B cell (primary cell): ENCODE measurements around the gene ALDH9A1. TPM values are rescaled to one million over a fixed set of nuclear protein-coding genes. Genes with fewer than 3 reads are reported as not detected.

Source experiments
- ATAC-seq: fragments of 200-7000 bp; cut with Tn5 transposase; one replicate; pipeline ENCODE4 v1.10.0; 2021; ENCODE audit warnings: low read depth, mild to moderate bottlenecking, moderate number of reproducible peaks, moderate library complexity
- CTCF ChIA-PET: fragments of 350-600 bp; sonication (Branson Sonifier 250); formaldehyde crosslinking; loops from one replicate; lab custom pipeline; 2021; ENCODE audit warnings: antibody characterized with exemption, inconsistent platforms; lab: Charles Lee
- POLR2A ChIA-PET: fragments of 350-600 bp; sonication (Branson Sonifier 250); formaldehyde crosslinking; loops from one replicate; lab custom pipeline; 2021; ENCODE audit warnings: antibody characterized with exemption; lab: Charles Lee
- DNase-seq: peaks from one replicate; pipeline ENCODE4 v3.0.0; 2013
- H2AFZ ChIP-seq: 2 replicates; pipeline ENCODE4 v1.6.1; 2012; ENCODE audit warnings: mild to moderate bottlenecking, low read depth, low read length; ENCODE audit not compliant: insufficient read depth, poor library complexity, severe bottlenecking
- H3K27ac ChIP-seq, 2 donors: 1 replicate in 1 of 2; 2 replicates in 1 of 2; pipeline ENCODE4 v1.5.1; 2012 to 2013; ENCODE audit warnings: low read length in 2 of 2, mild to moderate bottlenecking in 2 of 2, moderate library complexity in 1 of 2
- H3K27me3 ChIP-seq, 4 experiments: fragments of 200-600 bp in 1 of 4; sonication (generic) in 1 of 4; replicated peaks in 1 of 4; 1 replicate in 2 of 4; 2 replicates in 2 of 4; pipeline versions ENCODE4 v1.6.1 to v1.7.0; 2013 to 2016; ENCODE audit warnings: low read length in 3 of 4, mild to moderate bottlenecking in 2 of 4, mixed read lengths in 1 of 4, moderate library complexity in 1 of 4; ENCODE audit not compliant: insufficient read depth in 4 of 4, control insufficient read depth in 3 of 4; ENCODE audit errors: control extremely low read depth in 1 of 4
- H3K36me3 ChIP-seq, 2 experiments: replicated peaks in 1 of 2; 1 replicate in 1 of 2; 2 replicates in 1 of 2; pipeline versions ENCODE4 v1.6.1 to v1.7.1; 2013; ENCODE audit warnings: low read length in 1 of 2; ENCODE audit not compliant: insufficient read depth in 2 of 2, control insufficient read depth in 1 of 2; ENCODE audit errors: control extremely low read depth in 1 of 2, extremely low read depth in 1 of 2
- H3K4me1 ChIP-seq, 2 donors: fragments of 200-600 bp in 1 of 2; sonication (generic) in 1 of 2; 1 replicate in 1 of 2; 2 replicates in 1 of 2; pipeline versions ENCODE4 v1.5.1 to v1.6.1; 2013 to 2017; ENCODE audit warnings: low read length in 2 of 2; ENCODE audit not compliant: control insufficient read depth in 2 of 2, insufficient read depth in 2 of 2
- H3K4me2 ChIP-seq: replicated peaks from 2 replicates; pipeline ENCODE3; 2012; ENCODE audit warnings: mild to moderate bottlenecking, low read depth, low read length; ENCODE audit not compliant: poor library complexity, severe bottlenecking
- H3K4me3 ChIP-seq, 5 experiments: fragments of 200-600 bp in 1 of 5; sonication (generic) in 1 of 5; 1 replicate in 3 of 5; 2 replicates in 2 of 5; pipeline versions ENCODE4 v1.5.1 to v1.7.0; 2011 to 2016; ENCODE audit warnings: low read length in 4 of 5, mild to moderate bottlenecking in 4 of 5, low read depth in 2 of 5, control low read depth in 1 of 5, moderate library complexity in 1 of 5; ENCODE audit not compliant: insufficient read depth in 1 of 5; ENCODE audit errors: control extremely low read depth in 1 of 5, extremely low read depth in 1 of 5
- H3K79me2 ChIP-seq: fragments of 200-600 bp; sonication (generic); one replicate; pipeline ENCODE4 v1.6.0; 2016; ENCODE audit warnings: low read length; ENCODE audit not compliant: control insufficient read depth, insufficient read depth
- H3K9ac ChIP-seq: fragments of 200-600 bp; sonication (generic); 2 replicates; pipeline ENCODE4 v1.6.1; 2017; ENCODE audit warnings: mild to moderate bottlenecking, low read length, moderate library complexity
- H3K9me3 ChIP-seq, 3 donors: one replicate each; pipeline versions ENCODE4 v1.6.1 to v1.7.1; 2013; ENCODE audit warnings: low read length in 2 of 3; ENCODE audit not compliant: control insufficient read depth in 2 of 3, insufficient read depth in 1 of 3; ENCODE audit errors: control extremely low read depth in 1 of 3
- H4K20me1 ChIP-seq: 2 replicates; pipeline ENCODE4 v1.6.0; 2012; ENCODE audit warnings: mild to moderate bottlenecking, low read length; ENCODE audit not compliant: insufficient read depth, control insufficient read depth, poor library complexity, severe bottlenecking
- H3K27ac Mint-ChIP-seq: one replicate; pipeline ENCODE4 v1.8.0; 2021; ENCODE audit warnings: mixed read lengths
- H3K27me3 Mint-ChIP-seq: one replicate; pipeline ENCODE4 v1.8.0; 2021; ENCODE audit warnings: mixed read lengths
- H3K4me1 Mint-ChIP-seq: one replicate; pipeline ENCODE4 v1.8.0; 2021; ENCODE audit warnings: mixed read lengths
- H3K4me3 Mint-ChIP-seq: one replicate; pipeline ENCODE4 v1.8.0; 2021; ENCODE audit warnings: mixed read lengths
- H3K9me3 Mint-ChIP-seq: one replicate; pipeline ENCODE4 v1.8.0; 2022; ENCODE audit warnings: mixed read lengths; ENCODE audit not compliant: insufficient read depth
- CTCF ChIP-seq: fragments of 200-600 bp; IDR thresholded peaks from one replicate; pipeline ENCODE4 v1.8.0; 2022; ENCODE audit warnings: antibody characterized with exemption, mild to moderate bottlenecking
- EZH2 ChIP-seq: IDR thresholded peaks from 2 replicates; pipeline ENCODE4 v1.6.1; 2012; ENCODE audit warnings: borderline replicate concordance, low read depth, mild to moderate bottlenecking, moderate library complexity, low read length; ENCODE audit not compliant: insufficient read depth, poor library complexity, severe bottlenecking
- WGBS: methylation state at CpG from one replicate; pipeline ENCODE4 v1.1.5; 2013; ENCODE audit warnings: missing lambda C conversion rate; ENCODE audit not compliant: insufficient coverage; 5-methylcytosine and 5-hydroxymethylcytosine counted together
- intact Hi-C: fragments of 100-400 bp; cut with micrococcal nuclease; formaldehyde crosslinking; loops from one replicate; pipeline ENCODE4 v1.10.0; 2022
- polyA plus RNA-seq: library from polyadenylated mRNA; depleted of rRNA; stranded (reverse); fragments of >200 nt; gene quantifications from 2 replicates; pipeline ENCODE4 v1.2.3, GENCODE V29; 2012
- total RNA-seq, 2 donors: library from RNA; stranded (reverse); fragments of 120-200 nt in 1 of 2; gene quantifications; 1 replicate in 1 of 2; 2 replicates in 1 of 2; pipeline versions ENCODE4 v1.2.3 to v1.2.4, GENCODE V29; 2013 to 2022

ALDH9A1 gene
- total and polyA plus RNA-seq, 2 donors (not counting 1 experiment from before 2014, with no cell fraction given): 23.5 to 37.5 TPM

GRCh38 chr1:165634154-165634921, 64.0 kb downstream of the ALDH9A1 start:
- intact Hi-C loops: loop anchor here (10.0 kb wide), 1 partner anchor 190 kb away; the partner anchor contains the start of gene UCK2
- no peak overlapping the region for H3K4me2 ChIP-seq
- Mint-ChIP-seq H3K9me3 (no peaks in the 10 kb centered on the region), H3K4me3 (no peak overlapping the region), H3K27me3 (no peaks in the 10 kb centered on the region), H3K27ac (no peak overlapping the region), H3K4me1 (peaks cover 36% of the 10 kb centered on the region)
- no peak overlapping the region for H3K9ac ChIP-seq
- H3K4me3 ChIP-seq: no peak overlapping the region
- 100% methylated on average over 2 of the region's 6 CpGs for WGBS
- no peak overlapping the region for H3K27ac ChIP-seq
- ChIA-PET CTCF (interaction anchor here (0.6 kb wide), 1 partner anchor 68 kb away, joined by 4 read pairs; no protein-coding TSS in a partner anchor), POLR2A (no interaction called here)
- H3K79me2 ChIP-seq: peaks cover 42% of the 10 kb centered on the region
- H3K4me1 ChIP-seq: peaks cover 30 to 36% of the 10 kb centered on the region in 2 donors
- peaks cover 12% of the 10 kb centered on the region for H4K20me1 ChIP-seq
- H3K9me3 ChIP-seq: no peaks in the 10 kb centered on the region
- ATAC-seq: no peak
- H3K27me3 ChIP-seq: no peaks in the 10 kb centered on the region
- no peaks in the 10 kb centered on the region for H3K36me3 ChIP-seq
- no peak for DNase-seq
- no peak for TF ChIP-seq CTCF
- no peak for TF ChIP-seq EZH2
- no peak overlapping the region for H2AFZ ChIP-seq

GRCh38 chr1:165633614-165634013, 64.7 kb downstream of the ALDH9A1 start:
- intact Hi-C loops: loop anchor here (10.0 kb wide), 1 partner anchor 191 kb away; the partner anchor contains the start of gene UCK2
- no peak overlapping the region for H2AFZ ChIP-seq
- Mint-ChIP-seq H3K27me3 (no peaks in the 10 kb centered on the region), H3K27ac (no peak overlapping the region), H3K4me1 (peaks cover 36% of the 10 kb centered on the region), H3K4me3 (no peak overlapping the region), H3K9me3 (no peaks in the 10 kb centered on the region)
- H3K9me3 ChIP-seq: no peaks in the 10 kb centered on the region
- no peak overlapping the region for H3K4me2 ChIP-seq
- H4K20me1 ChIP-seq: peaks cover 12% of the 10 kb centered on the region
- H3K4me1 ChIP-seq: peaks cover 30 to 36% of the 10 kb centered on the region in 2 donors
- H3K9ac ChIP-seq: no peak overlapping the region
- ChIA-PET POLR2A (no interaction called here), CTCF (no interaction called here)
- no CpG with 5 or more reads among the region's 3 CpGs for WGBS
- H3K4me3 ChIP-seq: no peak overlapping the region
- no peak overlapping the region for H3K27ac ChIP-seq
- H3K79me2 ChIP-seq: peaks cover 37% of the 10 kb centered on the region
- ATAC-seq: no peak
- DNase-seq: no peak
- TF ChIP-seq EZH2 (no peak), CTCF (no peak)
- H3K27me3 ChIP-seq: no peaks in the 10 kb centered on the region
- H3K36me3 ChIP-seq: no peaks in the 10 kb centered on the region
